ENCODE results near the gene ATP6V0D1. TPM values are rescaled to one million over a fixed set of nuclear protein-coding genes. Genes with fewer than 3 reads are reported as not detected.

ATP6V0D1 gene
- total and polyA plus RNA-seq, 2 of the 4 experiments (the other 2 are of a cell fraction), result 112 to 124 TPM

DNA sequence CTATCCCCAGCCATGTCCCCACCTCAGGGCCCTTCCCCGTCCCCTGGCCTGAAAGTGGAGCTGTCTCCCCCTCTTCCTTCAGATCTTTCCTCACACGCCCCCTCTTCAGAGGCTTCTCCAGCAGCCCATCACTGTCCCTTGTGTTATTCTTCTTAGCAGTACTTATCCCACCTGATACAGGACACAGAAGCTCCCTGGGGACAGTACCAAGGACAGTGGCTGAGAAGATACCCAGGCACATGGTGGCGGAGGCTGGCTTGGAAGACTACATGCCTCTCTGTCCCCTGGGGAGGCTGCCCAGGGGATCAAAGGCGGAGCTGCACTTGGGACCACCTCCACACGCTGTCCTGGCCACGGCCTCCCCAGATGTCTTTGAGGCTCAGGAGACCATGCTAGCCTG, 26.1 kb downstream of the ATP6V0D1 start:
- H4K8ac ChIP-seq (ENCODE audit: low read depth in 2 of 2, low read length in 2 of 2), result no peak overlapping the region
- TF ChIP-seq RFX5 (IDR thresholded peaks at IDR 0.05; ENCODE audit: low read depth, low read length) (no peak), MAFK (IDR thresholded peaks at IDR 0.05; ENCODE audit: low read depth, low read length) (no peak), CEBPB (IDR thresholded peaks at IDR 0.05; ENCODE audit: low read depth, low read length) (no peak), CHD1 (IDR thresholded peaks at IDR 0.05; ENCODE audit: low read depth, low read length) (no peak), RAD21 (IDR thresholded peaks at IDR 0.05; ENCODE audit: low read length) (no peak)
- TF ChIP-seq, protein P1, sequence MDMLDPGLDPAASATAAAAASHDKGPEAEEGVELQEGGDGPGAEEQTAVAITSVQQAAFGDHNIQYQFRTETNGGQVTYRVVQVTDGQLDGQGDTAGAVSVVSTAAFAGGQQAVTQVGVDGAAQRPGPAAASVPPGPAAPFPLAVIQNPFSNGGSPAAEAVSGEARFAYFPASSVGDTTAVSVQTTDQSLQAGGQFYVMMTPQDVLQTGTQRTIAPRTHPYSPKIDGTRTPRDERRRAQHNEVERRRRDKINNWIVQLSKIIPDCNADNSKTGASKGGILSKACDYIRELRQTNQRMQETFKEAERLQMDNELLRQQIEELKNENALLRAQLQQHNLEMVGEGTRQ (IDR thresholded peaks at IDR 0.05; ENCODE audit: low read depth, low read length), result no peak
- no peak overlapping the region for H2AFZ ChIP-seq (replicated peaks; ENCODE audit: low read length, poor library complexity)
- H2BK120ac ChIP-seq (ENCODE audit: low read depth, low read length), result no peak overlapping the region
- 100% methylated on average over 1 of the region's 6 CpGs; no CpG with 5 or more reads in 1 of the 2 experiments for WGBS, 2 experiments (ENCODE audit: extremely low coverage in 2 of 2, insufficient read length in 1 of 2)
- BruUV-seq (replicated peaks), result no TSS peak
- H3K4me2 ChIP-seq (ENCODE audit: low read depth, low read length), result no peak overlapping the region
- no peak overlapping the region for H3K4me3 ChIP-seq (ENCODE audit: insufficient read depth, low read depth, low read length)
- H4K5ac ChIP-seq (ENCODE audit: low read depth, low read length), result no peak overlapping the region
- H2BK20ac ChIP-seq (ENCODE audit: low read depth, low read length), result no peak overlapping the region
- no peak overlapping the region for H3K23ac ChIP-seq (ENCODE audit: low read depth, low read length)
- no peak overlapping the region for H3K9ac ChIP-seq (ENCODE audit: low read depth, low read length)
- ChIA-PET POLR2A (ENCODE audit: unreplicated experiment) (no interaction called here), CTCF (no interaction called here)
- peaks cover 20% of the 10 kb centered on the region for H3K36me3 ChIP-seq (ENCODE audit: control insufficient read depth, insufficient read depth, low read length)
- H2BK15ac ChIP-seq (ENCODE audit: low read depth, low read length), result no peak overlapping the region
- no peak overlapping the region for H2BK5ac ChIP-seq (ENCODE audit: low read depth, low read length, poor library complexity, severe bottlenecking)
- no peak overlapping the region for H3K27ac ChIP-seq (ENCODE audit: insufficient read depth, low read length)
- no peak overlapping the region for H3K18ac ChIP-seq (ENCODE audit: low read depth, low read length)
- dilution Hi-C loops (cut with HindIII; ENCODE audit: low sequenced_read_pairs, unreplicated experiment), result no loop called here
- H2AK9ac ChIP-seq (replicated peaks; ENCODE audit: low read depth, low read length, poor library complexity), result no peak overlapping the region
- peaks cover 71% of the 10 kb centered on the region for H4K20me1 ChIP-seq (ENCODE audit: insufficient read depth, low read length)
- peaks cover 11 to 63% of the 10 kb centered on the region in 2 experiments for H3K79me1 ChIP-seq (ENCODE audit: low read depth in 1 of 2, low read length in 2 of 2)
- peaks cover 8% of the 10 kb centered on the region; the same call in 1 of the 2 replicates for H3K9me1 ChIP-seq (ENCODE audit: insufficient read depth, low read length)
- in situ Hi-C loops (cut with MboI; ENCODE audit: low sequenced_read_pairs), result loop anchor here (10.0 kb wide), 2 partner anchors 200 to 490 kb away; partner anchors contain the start of gene CES3
- DNase-seq (no peak), ATAC-seq (ENCODE audit: low read depth) (no peak)
- no peak overlapping the region for H4K91ac ChIP-seq (ENCODE audit: insufficient read depth, low read depth, low read length)
- peaks cover 30% of the 10 kb centered on the region for H3K4me1 ChIP-seq (ENCODE audit: control insufficient read depth, insufficient read depth, low read length)
- no peak overlapping the region for H3K4ac ChIP-seq (ENCODE audit: low read depth, low read length)
- no peak overlapping the region for H3K56ac ChIP-seq (ENCODE audit: extremely low read depth, insufficient read depth, low read length)
- H3K27me3 ChIP-seq (ENCODE audit: control insufficient read depth, insufficient read depth, low read length), result no peaks in the 10 kb centered on the region
- no peak overlapping the region for H3K14ac ChIP-seq (replicated peaks; ENCODE audit: low read depth, low read length)
- H3K9me3 ChIP-seq (ENCODE audit: control insufficient read depth, insufficient read depth, low read length), result no peaks in the 10 kb centered on the region
- H2AK5ac ChIP-seq (ENCODE audit: low read depth, low read length), result no peak overlapping the region
- intact Hi-C loops (cut with micrococcal nuclease), result no loop called here
